Sigmoid colon (tissue), 7 donors: Measurements from ENCODE around the gene MRPL2. TPM values are rescaled to one million over a fixed set of nuclear protein-coding genes. Genes with fewer than 3 reads are reported as not detected.

ENCODE experiments used
- DNase-seq: peaks from one replicate; pipeline ENCODE4 v3.0.0-alpha.2; 2019
- H3K27ac ChIP-seq, 4 donors: fragments of 200-600 bp; sonication (generic); one replicate each; pipeline ENCODE4 v1.5.1; 2016 to 2019; ENCODE audit warnings: mild to moderate bottlenecking in 1 of 4
- H3K27me3 ChIP-seq, 3 donors: fragments of 200-600 bp; sonication (generic); one replicate each; pipeline ENCODE4 v1.5.1; 2019; ENCODE audit warnings: mild to moderate bottlenecking in 1 of 3
- H3K36me3 ChIP-seq, 4 donors: fragments of 200-600 bp; sonication (generic); one replicate each; pipeline ENCODE4 v1.5.1; 2016 to 2019
- H3K4me1 ChIP-seq, 4 donors: fragments of 200-600 bp; sonication (generic); one replicate each; pipeline ENCODE4 v1.5.1; 2017 to 2019
- H3K4me3 ChIP-seq, 4 donors: fragments of 200-600 bp; sonication (generic); one replicate each; pipeline ENCODE4 v1.5.1; 2017 to 2019; ENCODE audit warnings: mild to moderate bottlenecking in 2 of 4, moderate library complexity in 1 of 4
- H3K9me3 ChIP-seq, 4 donors: fragments of 200-600 bp in 3 of 4; sonication (generic) in 3 of 4; one replicate each; pipeline versions ENCODE4 v1.5.1 to v1.6.1; 2013 to 2019
- CTCF ChIP-seq, 4 experiments: fragments of 450-650 bp in 3 of 4; fragments of 200-600 bp in 1 of 4; IDR thresholded peaks; one replicate each; pipeline ENCODE4 v1.5.1; 2016 to 2019; ENCODE audit warnings: antibody characterized with exemption in 4 of 4, mild to moderate bottlenecking in 3 of 4, moderate library complexity in 2 of 4
- EP300 ChIP-seq, 4 donors: sonication (generic); formaldehyde crosslinking; IDR thresholded peaks; one replicate each; pipeline ENCODE4 v1.6.1; 2017; ENCODE audit warnings: antibody characterized with exemption in 4 of 4
- POLR2A ChIP-seq, 2 donors: fragments of 450-650 bp; IDR thresholded peaks; one replicate each; pipeline ENCODE4 v1.6.1; 2016; ENCODE audit warnings: antibody characterized with exemption in 2 of 2, mild to moderate bottlenecking in 2 of 2, moderate library complexity in 2 of 2
- POLR2AphosphoS5 ChIP-seq, 4 donors: sonication (generic); formaldehyde crosslinking; IDR thresholded peaks; one replicate each; pipeline ENCODE4 v1.6.1; 2017; ENCODE audit warnings: antibody characterized with exemption in 4 of 4
- WGBS, 2 donors: extraction: QIAGEN DNeasy Blood & Tissue Kit; methylation state at CpG; one replicate each; pipeline ENCODE4 v1.1.7; 2013; 5-methylcytosine and 5-hydroxymethylcytosine counted together
- intact Hi-C: fragments of 100-400 bp; cut with DNase I; formaldehyde crosslinking; loops from one replicate; pipeline ENCODE4 v1.15.1; 2023
- polyA plus RNA-seq, 3 donors: library from polyadenylated mRNA; stranded (reverse); fragments of 200-250 nt; gene quantifications; one replicate each; pipeline ENCODE4 v1.2.3, GENCODE V29; 2013
- total RNA-seq, 4 donors: library from RNA; depleted of rRNA; stranded (reverse); fragments of >200 nt; gene quantifications; one replicate each; pipeline ENCODE4 v1.1.0, GENCODE V29; 2016
- donor health status: healthy with polysubstance abuse.
- donor health status: Bipolar disorder and iron deficiency.
- donor health status: healthy.

The MRPL2 gene
- total and polyA plus RNA-seq, 7 donors = 14.1 to 70.2 (median 25.7) TPM

- DNase-seq = no peak
- H3K9me3 ChIP-seq = no peaks in the 10 kb centered on the region
- no peaks in the 10 kb centered on the region for H3K36me3 ChIP-seq
- no peak overlapping the region for H3K27ac ChIP-seq
- 48 to 66% methylated on average over 2 of the region's 2 CpGs for whole genome bisulfite sequencing, 2 donors
- no peaks in the 10 kb centered on the region for H3K27me3 ChIP-seq
- H3K4me3 ChIP-seq = no peak overlapping the region
- peaks cover 0 to 12% (median 5%) of the 10 kb centered on the region in 4 donors for H3K4me1 ChIP-seq
- intact Hi-C loops = no loop called here
- TF ChIP-seq CTCF (IDR thresholded peaks at IDR 0.05) (no peak), EP300 (IDR thresholded peaks at IDR 0.05) (no peak), POLR2A (IDR thresholded peaks at IDR 0.05) (no peak), POLR2AphosphoS5 (IDR thresholded peaks at IDR 0.05) (no peak)
Observed at GRCh38 chr6:43090559-43090956, 31.3 kb upstream of the MRPL2 start.

GRCh38 chr6:43089874-43090558 lies 30.8 kb upstream of the MRPL2 start:
- Histone ChIP-seq H3K4me3 (no peak overlapping the region), H3K27me3 (no peaks in the 10 kb centered on the region), H3K4me1 (peaks cover 0 to 12% (median 5%) of the 10 kb centered on the region in 4 donors), H3K9me3 (no peaks in the 10 kb centered on the region), H3K27ac (peak overlapping the region in 1 of 4 donors; percentile 14), H3K36me3 (no peaks in the 10 kb centered on the region)
- WGBS, 2 donors = 25 to 67% methylated on average over 8 of the region's 8 CpGs
- no peak for TF ChIP-seq CTCF (IDR thresholded peaks at IDR 0.05)
- TF ChIP-seq POLR2AphosphoS5 (IDR thresholded peaks at IDR 0.05) = no peak
- no peak for TF ChIP-seq POLR2A (IDR thresholded peaks at IDR 0.05)
- TF ChIP-seq EP300 (IDR thresholded peaks at IDR 0.05) = no peak
- intact Hi-C loops = no loop called here
- no peak for DNase-seq

- Histone ChIP-seq H3K9me3 (no peaks in the 10 kb centered on the region), H3K27ac (peak overlapping the region in 1 of 4 donors; percentile 14), H3K36me3 (no peaks in the 10 kb centered on the region), H3K4me1 (peaks cover 0 to 10% (median 4%) of the 10 kb centered on the region in 4 donors), H3K4me3 (no peak overlapping the region), H3K27me3 (no peaks in the 10 kb centered on the region)
- TF ChIP-seq EP300 (IDR thresholded peaks at IDR 0.05) (no peak), POLR2AphosphoS5 (IDR thresholded peaks at IDR 0.05) (no peak), CTCF (IDR thresholded peaks at IDR 0.05) (no peak), POLR2A (IDR thresholded peaks at IDR 0.05) (no peak)
- 23 to 56% methylated on average over 4 of the region's 4 CpGs for WGBS, 2 donors
- DNase-seq = no peak
- intact Hi-C loops = no loop called here
Observed at GRCh38 chr6:43089467-43089866, 30.2 kb upstream of the MRPL2 start.

GRCh38 chr6:43088654-43089056 lies 29.4 kb upstream of the MRPL2 start:
- Histone ChIP-seq H3K36me3 (no peaks in the 10 kb centered on the region), H3K27ac (no peak overlapping the region), H3K4me3 (no peak overlapping the region), H3K27me3 (no peaks in the 10 kb centered on the region), H3K9me3 (no peaks in the 10 kb centered on the region), H3K4me1 (peaks cover 0 to 5% (median 2%) of the 10 kb centered on the region in 4 donors)
- DNase-seq = no peak
- 90% methylated on average over 4 of the region's 4 CpGs for WGBS, 2 donors
- no peak for TF ChIP-seq POLR2A (IDR thresholded peaks at IDR 0.05)
- no peak for TF ChIP-seq EP300 (IDR thresholded peaks at IDR 0.05)
- TF ChIP-seq POLR2AphosphoS5 (IDR thresholded peaks at IDR 0.05) = no peak
- no peak for TF ChIP-seq CTCF (IDR thresholded peaks at IDR 0.05)
- intact Hi-C loops = no loop called here
